ENCODE measurements around the gene SMAD2.
A peak's percentile ranks its signal among the peaks of the same experiment; 100 is the strongest.
"Not testable (repeated sequence)": the region's sequence is repeated elsewhere in the genome, so short reads cannot be mapped to it uniquely, and the experiment has no call there.

The SMAD2 gene

GRCh38 chr18:47772374-47773248, 157.8 kb downstream of the SMAD2 start:
- Histone ChIP-seq H3K9me2 (ENCODE audit: low read depth, low read length) (no peaks in the 10 kb centered on the region), H3F3A (ENCODE audit: insufficient read depth, low read length) (no peaks in the 10 kb centered on the region), H3K4me3 (ENCODE audit: low read depth, low read length, poor library complexity, severe bottlenecking) (no peak overlapping the region), H3K4me1 (ENCODE audit: insufficient read depth, low read length, severe bottlenecking) (no peaks in the 10 kb centered on the region), H3K4me2 (ENCODE audit: low read length) (no peak overlapping the region), H3K27ac (ENCODE audit: low read depth, low read length, poor library complexity, severe bottlenecking) (no peak overlapping the region), H4K20me1 (ENCODE audit: insufficient read depth, low read length) (no peaks in the 10 kb centered on the region), H3K36me3 (ENCODE audit: insufficient read depth, low read length) (no peaks in the 10 kb centered on the region), H2AFZ (ENCODE audit: low read length) (no peak overlapping the region), H3K79me2 (ENCODE audit: insufficient read depth, low read length) (no peaks in the 10 kb centered on the region), H3K9me3 (ENCODE audit: low read length) (no peaks in the 10 kb centered on the region), H3K27me3 (ENCODE audit: insufficient read depth, low read length) (no peaks in the 10 kb centered on the region), H3K9ac (ENCODE audit: low read length) (no peak overlapping the region)
- TF ChIP-seq EZH2 (IDR thresholded peaks at IDR 0.05; ENCODE audit: borderline replicate concordance, low read length) (no peak), CTCF (IDR thresholded peaks at IDR 0.05; ENCODE audit: low read length) (peak; percentile 93)

- Histone ChIP-seq H3F3A (ENCODE audit: insufficient read depth, low read length) (no peaks in the 10 kb centered on the region), H3K4me1 (ENCODE audit: insufficient read depth, low read length, severe bottlenecking) (no peaks in the 10 kb centered on the region), H3K27ac (ENCODE audit: low read depth, low read length, poor library complexity, severe bottlenecking) (no peak overlapping the region), H4K20me1 (ENCODE audit: insufficient read depth, low read length) (no peaks in the 10 kb centered on the region), H3K27me3 (ENCODE audit: insufficient read depth, low read length) (no peaks in the 10 kb centered on the region), H2AFZ (ENCODE audit: low read length) (no peak overlapping the region), H3K4me3 (ENCODE audit: low read depth, low read length, poor library complexity, severe bottlenecking) (no peak overlapping the region), H3K9me3 (ENCODE audit: low read length) (no peaks in the 10 kb centered on the region), H3K36me3 (ENCODE audit: insufficient read depth, low read length) (no peaks in the 10 kb centered on the region), H3K4me2 (ENCODE audit: low read length) (no peak overlapping the region), H3K79me2 (ENCODE audit: insufficient read depth, low read length) (no peaks in the 10 kb centered on the region), H3K9ac (ENCODE audit: low read length) (no peak overlapping the region), H3K9me2 (ENCODE audit: low read depth, low read length) (no peaks in the 10 kb centered on the region)
- no peak for TF ChIP-seq EZH2 (IDR thresholded peaks at IDR 0.05; ENCODE audit: borderline replicate concordance, low read length)
- no peak for TF ChIP-seq CTCF (IDR thresholded peaks at IDR 0.05; ENCODE audit: low read length)
Observed at GRCh38 chr18:47771922-47772321, 158.5 kb downstream of the SMAD2 start.

- no peak overlapping the region for H3K9ac ChIP-seq (ENCODE audit: low read length)
Observed at GRCh38 chr18:47767699-47768098, 162.8 kb downstream of the SMAD2 start.

GRCh38 chr18:47767198-47767597, 163.3 kb downstream of the SMAD2 start:
- H3K9ac ChIP-seq (ENCODE audit: low read length); H3F3A ChIP-seq (ENCODE audit: insufficient read depth, low read length); H3K27ac ChIP-seq (ENCODE audit: low read depth, low read length, poor library complexity, severe bottlenecking); H3K36me3 ChIP-seq (ENCODE audit: insufficient read depth, low read length); H3K27me3 ChIP-seq (ENCODE audit: insufficient read depth, low read length); H3K4me3 ChIP-seq (ENCODE audit: low read depth, low read length, poor library complexity, severe bottlenecking); H3K4me1 ChIP-seq (ENCODE audit: insufficient read depth, low read length, severe bottlenecking); H2AFZ ChIP-seq (ENCODE audit: low read length); H4K20me1 ChIP-seq (ENCODE audit: insufficient read depth, low read length); H3K9me2 ChIP-seq (ENCODE audit: low read depth, low read length); H3K9me3 ChIP-seq (ENCODE audit: low read length); H3K4me2 ChIP-seq (ENCODE audit: low read length); H3K79me2 ChIP-seq (ENCODE audit: insufficient read depth, low read length): not testable (repeated sequence)

More at GRCh38 chr18:47767699-47768098, 162.8 kb downstream of the SMAD2 start:
- Histone ChIP-seq H3K27ac (ENCODE audit: low read depth, low read length, poor library complexity, severe bottlenecking) (no peak overlapping the region), H3K36me3 (ENCODE audit: insufficient read depth, low read length) (no peaks in the 10 kb centered on the region), H3K27me3 (ENCODE audit: insufficient read depth, low read length) (no peaks in the 10 kb centered on the region), H3K4me2 (ENCODE audit: low read length) (no peak overlapping the region), H3K9me2 (ENCODE audit: low read depth, low read length) (no peaks in the 10 kb centered on the region), H3K9me3 (ENCODE audit: low read length) (no peaks in the 10 kb centered on the region), H3F3A (ENCODE audit: insufficient read depth, low read length) (no peaks in the 10 kb centered on the region), H3K4me3 (ENCODE audit: low read depth, low read length, poor library complexity, severe bottlenecking) (no peak overlapping the region), H4K20me1 (ENCODE audit: insufficient read depth, low read length) (no peaks in the 10 kb centered on the region), H3K79me2 (ENCODE audit: insufficient read depth, low read length) (no peaks in the 10 kb centered on the region), H2AFZ (ENCODE audit: low read length) (no peak overlapping the region), H3K4me1 (ENCODE audit: insufficient read depth, low read length, severe bottlenecking) (no peaks in the 10 kb centered on the region)
- TF ChIP-seq EZH2 (IDR thresholded peaks at IDR 0.05; ENCODE audit: borderline replicate concordance, low read length): no peak
- no peak for TF ChIP-seq CTCF (IDR thresholded peaks at IDR 0.05; ENCODE audit: low read length)
